Neuron (in vitro differentiated cells): ENCODE measurements around the gene CCDC177.

Experiments
- H2AFZ ChIP-seq: one replicate; pipeline ENCODE4 v1.6.1; 2013; ENCODE audit warnings: low read depth, mild to moderate bottlenecking, inconsistent platforms, low read length, moderate library complexity
- H3K27me3 ChIP-seq: one replicate; pipeline ENCODE4 v1.6.1; 2013; ENCODE audit warnings: low read length; ENCODE audit not compliant: insufficient read depth
- H3K36me3 ChIP-seq: one replicate; pipeline ENCODE4 v1.6.1; 2013; ENCODE audit warnings: low read length; ENCODE audit not compliant: insufficient read depth
- H3K4me1 ChIP-seq: one replicate; pipeline ENCODE4 v1.6.1; 2013; ENCODE audit warnings: low read length; ENCODE audit not compliant: insufficient read depth
- H3K4me3 ChIP-seq: 2 replicates; pipeline ENCODE4 v1.5.1; 2013; ENCODE audit warnings: mild to moderate bottlenecking, low read length, moderate library complexity
- H3K9me3 ChIP-seq: one replicate; pipeline ENCODE4 v1.6.1; 2013; ENCODE audit warnings: low read length

The CCDC177 gene

DNA sequence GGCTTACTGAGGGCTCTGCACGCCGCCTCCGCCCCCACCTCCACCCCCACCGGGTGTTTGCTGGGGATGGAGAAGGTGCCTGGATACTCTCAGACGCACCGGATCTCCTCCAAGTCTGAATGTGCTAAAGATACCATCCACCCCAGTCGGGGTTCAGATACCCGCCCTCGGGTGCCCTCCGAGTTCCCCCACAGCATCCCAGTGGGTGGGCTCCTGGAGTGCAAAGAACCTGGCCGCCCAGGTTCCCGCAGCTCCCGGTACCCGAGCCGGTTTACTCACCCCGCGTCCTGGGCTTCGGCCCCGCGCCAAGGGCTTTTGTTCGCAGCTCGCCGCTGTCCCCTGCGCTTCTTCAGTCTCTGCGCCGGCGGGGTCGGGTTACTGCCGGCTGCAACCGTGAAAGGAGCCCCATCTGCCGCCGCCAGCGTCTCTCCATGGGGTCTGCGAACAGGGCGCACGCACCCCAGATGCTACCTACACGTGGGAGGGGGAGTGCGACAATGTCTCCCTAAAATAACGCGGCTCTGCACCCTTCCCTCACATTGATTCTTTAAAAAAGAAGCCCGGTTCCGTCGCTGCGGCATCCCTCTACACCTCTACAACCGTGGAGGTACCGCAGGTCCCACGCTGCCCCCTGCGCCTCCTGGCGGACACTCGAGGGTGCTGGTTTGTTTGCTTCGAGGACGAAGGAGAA lies at the start of gene CCDC177:
Gene CCDC177 (minus strand): TSS at position 609 of the 691 bp plus-strand sequence. CDS start 1,249 bp downstream, outside the sequence.
- Histone ChIP-seq H3K9me3 (peaks cover 17% of the 10 kb centered on the region), H3K4me3 (peak within 1 kb of the TSS; percentile 82)

DNA sequence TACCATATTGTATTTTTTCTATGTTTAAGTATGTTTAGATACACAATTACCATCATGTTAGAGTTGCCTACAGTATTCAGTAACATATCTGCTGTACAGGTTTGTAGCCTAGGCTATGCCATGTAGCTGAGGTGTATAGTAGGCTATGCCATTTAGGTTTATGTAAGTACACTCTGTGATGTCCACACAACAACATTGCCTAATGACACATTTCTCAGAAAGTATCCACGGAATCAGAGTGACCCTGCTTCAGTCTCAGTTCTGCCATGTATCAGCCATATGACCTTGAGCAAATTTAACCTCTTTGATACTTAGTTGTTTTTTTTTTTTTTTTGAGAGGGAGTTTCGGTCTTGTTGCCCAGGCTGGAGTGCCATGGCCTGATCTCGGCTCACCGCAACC lies 49.5 kb upstream of the CCDC177 start:
- H3K4me3 ChIP-seq = no peak overlapping the region
- no peaks in the 10 kb centered on the region for H3K9me3 ChIP-seq
- H3K4me1 ChIP-seq = peaks cover 2% of the 10 kb centered on the region
- H2AFZ ChIP-seq = no peak overlapping the region
- no peaks in the 10 kb centered on the region for H3K27me3 ChIP-seq
- no peaks in the 10 kb centered on the region for H3K36me3 ChIP-seq

More for the DNA sequence above, at the start of gene CCDC177:
- Histone ChIP-seq H3K4me1 (peaks cover 12% of the 10 kb centered on the region), H2AFZ (peak within 1 kb of the TSS; percentile 80), H3K27me3 (no peaks in the 10 kb centered on the region), H3K36me3 (peaks cover 31% of the 10 kb centered on the region)

DNA sequence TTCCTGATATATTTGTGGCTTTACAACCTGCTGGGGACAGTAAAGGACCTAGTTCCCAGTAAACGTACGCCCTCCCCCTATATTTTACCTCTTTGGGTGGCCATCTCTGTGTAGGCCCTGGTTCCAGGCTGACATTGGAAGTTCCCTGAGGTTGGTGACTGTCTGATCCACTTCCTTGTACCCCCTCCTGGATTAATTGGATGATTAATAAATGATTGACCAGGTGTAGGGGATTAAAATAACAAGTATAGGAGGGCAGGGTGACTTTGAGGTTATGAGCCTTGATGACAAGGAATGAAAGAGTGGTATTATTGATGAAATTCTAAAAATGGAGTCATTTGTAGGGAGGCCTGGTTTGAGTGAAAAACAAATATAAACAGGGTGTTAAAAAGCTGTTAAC lies 46.3 kb upstream of the CCDC177 start:
- H3K9me3 ChIP-seq = no peaks in the 10 kb centered on the region
- no peak overlapping the region for H3K4me3 ChIP-seq
- no peak overlapping the region for H2AFZ ChIP-seq
- no peaks in the 10 kb centered on the region for H3K27me3 ChIP-seq
- H3K36me3 ChIP-seq = no peaks in the 10 kb centered on the region
- peaks cover 7% of the 10 kb centered on the region for H3K4me1 ChIP-seq

DNA sequence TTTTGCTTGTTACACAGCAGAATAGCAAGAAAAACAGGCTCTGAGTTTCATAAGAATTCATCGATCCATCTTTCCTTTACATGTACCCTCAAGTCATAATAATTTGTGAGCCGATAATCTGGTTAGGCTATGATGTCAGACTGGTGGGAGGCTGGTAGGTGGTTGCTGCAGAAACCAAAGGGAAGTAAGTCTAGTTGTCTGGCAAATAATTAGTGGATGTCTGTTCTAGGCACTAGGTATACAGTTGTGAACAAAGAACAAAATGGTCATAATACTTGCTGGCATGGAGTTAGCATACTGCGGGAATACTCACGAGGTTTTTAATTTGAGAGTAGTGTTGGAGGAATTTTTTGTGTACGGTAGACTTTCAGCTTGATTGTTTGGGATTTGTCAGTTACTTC lies 45.5 kb upstream of the CCDC177 start:
- Histone ChIP-seq H3K9me3 (no peaks in the 10 kb centered on the region), H3K27me3 (no peaks in the 10 kb centered on the region), H3K4me3 (no peak overlapping the region), H3K36me3 (no peaks in the 10 kb centered on the region), H2AFZ (no peak overlapping the region), H3K4me1 (peaks cover 7% of the 10 kb centered on the region)

DNA sequence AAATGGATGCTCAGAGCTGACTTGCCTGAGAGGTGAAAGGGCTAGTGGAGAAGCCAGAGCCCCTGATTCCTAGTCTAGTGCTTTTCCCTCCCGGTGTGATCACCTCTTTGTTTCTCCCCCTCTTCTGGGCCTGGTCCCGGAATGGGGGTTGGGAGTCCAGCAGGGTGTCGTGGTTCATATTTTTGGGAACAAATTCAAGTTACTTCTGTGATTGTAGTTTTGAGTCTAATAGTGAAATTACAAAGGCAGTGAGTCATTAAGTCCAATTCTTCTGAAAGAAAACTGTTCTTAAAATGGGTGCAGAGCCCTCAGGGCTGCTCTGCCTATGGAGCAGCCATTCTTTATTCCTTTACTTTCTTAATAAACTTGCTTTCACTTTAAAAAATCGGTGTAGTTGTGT lies 44.3 kb upstream of the CCDC177 start:
- Histone ChIP-seq H3K4me1 (peaks cover 10% of the 10 kb centered on the region), H2AFZ (no peak overlapping the region), H3K9me3 (no peaks in the 10 kb centered on the region), H3K36me3 (no peaks in the 10 kb centered on the region), H3K4me3 (no peak overlapping the region), H3K27me3 (no peaks in the 10 kb centered on the region)

DNA sequence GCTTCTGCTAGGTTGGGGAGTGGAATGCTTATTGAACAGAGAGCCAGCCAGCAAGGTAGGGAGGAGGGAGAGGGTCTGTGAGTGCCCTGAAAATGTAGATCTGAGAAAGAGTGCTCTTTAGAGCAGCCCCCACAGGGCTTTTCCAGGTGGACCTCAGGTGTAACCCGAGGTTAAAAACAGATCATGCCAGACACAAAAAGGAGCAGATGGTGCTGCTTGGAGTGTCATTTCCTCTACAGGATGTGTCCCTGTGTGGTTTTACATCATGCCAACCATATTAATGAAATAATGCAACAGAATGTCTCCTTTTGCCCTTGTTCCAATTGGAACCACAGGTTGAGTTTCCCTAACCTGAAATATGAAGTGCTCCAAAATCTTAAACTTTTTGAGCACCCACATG lies 43.1 kb upstream of the CCDC177 start:
- H3K9me3 ChIP-seq = no peaks in the 10 kb centered on the region

DNA sequence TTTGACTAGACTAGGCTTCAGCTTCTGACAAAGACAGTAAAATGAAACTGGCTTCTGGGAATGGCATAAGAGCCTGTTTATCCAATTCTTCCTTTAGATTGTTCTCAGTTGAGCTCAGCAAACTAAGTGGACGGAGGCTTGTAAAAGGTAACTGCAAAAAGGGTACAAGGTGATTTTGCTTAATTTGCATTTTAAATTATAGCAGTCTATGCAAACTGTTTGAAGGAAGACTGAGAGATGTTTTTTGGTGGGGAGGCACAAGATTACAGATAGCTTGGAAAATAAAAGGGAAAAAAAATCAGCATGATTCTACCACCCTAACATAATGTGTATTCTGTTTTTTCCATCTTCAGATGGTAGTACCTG lies 41.7 kb upstream of the CCDC177 start:
- Histone ChIP-seq H2AFZ (no peak overlapping the region), H3K4me3 (no peak overlapping the region), H3K9me3 (no peaks in the 10 kb centered on the region), H3K36me3 (no peaks in the 10 kb centered on the region), H3K27me3 (no peaks in the 10 kb centered on the region), H3K4me1 (peaks cover 23% of the 10 kb centered on the region)

More for the DNA sequence above, 43.1 kb upstream of the CCDC177 start:
- peaks cover 21% of the 10 kb centered on the region for H3K4me1 ChIP-seq
- no peaks in the 10 kb centered on the region for H3K27me3 ChIP-seq
- no peaks in the 10 kb centered on the region for H3K36me3 ChIP-seq
- H3K4me3 ChIP-seq = no peak overlapping the region
- no peak overlapping the region for H2AFZ ChIP-seq

DNA sequence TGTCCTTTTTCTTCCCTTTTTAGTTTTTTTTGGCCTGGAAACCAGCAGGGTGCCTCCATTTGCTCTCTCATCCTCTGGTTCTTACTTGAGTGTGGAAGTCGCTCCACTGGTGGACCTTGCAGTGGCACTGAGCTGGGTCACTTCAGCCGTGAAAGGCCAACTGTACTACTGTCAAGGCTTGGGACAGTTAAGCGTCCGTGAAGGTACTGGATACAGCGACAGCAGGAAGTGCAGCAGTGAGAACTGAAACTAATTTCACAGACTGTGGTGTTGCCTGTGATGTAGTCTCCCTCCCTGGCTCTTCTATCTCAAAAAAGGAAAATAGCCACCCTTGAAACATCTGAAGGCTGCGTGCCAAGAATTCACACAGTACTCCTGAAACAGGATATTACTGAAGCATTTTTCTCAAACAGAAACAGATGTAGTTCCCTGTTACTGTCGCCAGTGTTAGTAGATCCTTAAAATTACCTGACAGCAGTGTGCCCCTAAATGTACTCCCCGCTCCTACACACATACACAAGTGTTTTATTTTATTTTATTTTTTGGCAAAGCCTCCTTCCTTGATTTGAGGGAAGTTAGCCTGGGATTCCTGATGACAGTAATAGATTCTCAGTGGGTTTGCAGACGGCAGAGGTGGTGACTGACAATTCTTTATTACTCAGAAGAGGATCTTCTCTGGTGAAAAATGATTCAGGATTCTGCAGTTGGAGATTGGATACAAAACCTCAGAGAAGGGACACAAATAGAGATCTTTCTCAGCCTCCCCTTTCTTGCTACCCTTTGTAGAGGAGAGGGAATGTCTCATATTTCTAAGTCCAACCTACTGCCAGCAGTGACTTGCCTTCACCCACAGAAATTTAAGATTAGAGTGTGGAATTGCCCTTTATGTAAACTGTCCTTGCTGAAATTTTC lies 41.1 kb upstream of the CCDC177 start:
- H3K4me3 ChIP-seq = no peak overlapping the region
- no peak overlapping the region for H2AFZ ChIP-seq
- peaks cover 26% of the 10 kb centered on the region for H3K4me1 ChIP-seq
- no peaks in the 10 kb centered on the region for H3K36me3 ChIP-seq
- H3K27me3 ChIP-seq = no peaks in the 10 kb centered on the region
- no peaks in the 10 kb centered on the region for H3K9me3 ChIP-seq

DNA sequence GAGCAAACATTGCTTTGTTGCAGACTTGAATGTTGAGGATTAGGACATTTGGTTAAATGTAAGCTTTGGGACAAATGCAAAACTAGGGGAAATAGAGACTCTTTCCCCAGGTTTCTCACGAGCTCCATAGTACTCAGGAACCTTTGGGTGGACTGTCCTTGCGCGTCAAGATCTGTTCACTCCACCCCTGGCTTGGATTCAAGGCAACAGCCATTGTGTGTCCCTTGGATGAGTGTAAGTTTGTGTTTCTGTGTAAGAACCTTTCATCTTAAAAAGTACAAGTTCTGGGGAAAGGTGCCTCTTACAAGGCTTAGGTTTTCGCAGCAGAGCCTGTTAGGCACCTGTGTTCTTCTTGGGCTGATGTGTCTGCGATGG lies 40.4 kb upstream of the CCDC177 start:
- H3K4me1 ChIP-seq = peaks cover 33% of the 10 kb centered on the region
- H2AFZ ChIP-seq = no peak overlapping the region
- no peak overlapping the region for H3K4me3 ChIP-seq
- H3K27me3 ChIP-seq = no peaks in the 10 kb centered on the region
- H3K36me3 ChIP-seq = no peaks in the 10 kb centered on the region
- no peaks in the 10 kb centered on the region for H3K9me3 ChIP-seq

DNA sequence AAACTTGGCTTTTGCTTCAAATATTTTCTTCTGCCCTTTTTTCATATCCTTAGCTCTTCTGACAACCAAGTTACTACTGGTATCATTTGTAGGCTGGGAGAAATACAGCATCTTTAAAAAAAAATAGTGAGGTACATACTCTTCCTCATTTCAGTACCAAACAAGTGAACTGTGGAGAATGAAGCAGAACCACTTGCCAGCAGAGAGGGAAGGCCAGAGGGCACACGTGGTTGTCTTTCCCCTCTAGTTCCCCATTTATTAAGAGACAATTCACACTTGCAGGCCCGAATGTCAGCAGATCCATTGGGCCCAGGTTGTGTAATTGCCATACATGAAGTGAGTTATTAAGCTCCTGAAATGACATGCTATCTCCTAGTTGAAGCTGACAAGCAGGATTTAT lies 39.9 kb upstream of the CCDC177 start:
- Histone ChIP-seq H3K4me3 (no peak overlapping the region), H3K27me3 (no peaks in the 10 kb centered on the region), H3K4me1 (peaks cover 35% of the 10 kb centered on the region)

DNA sequence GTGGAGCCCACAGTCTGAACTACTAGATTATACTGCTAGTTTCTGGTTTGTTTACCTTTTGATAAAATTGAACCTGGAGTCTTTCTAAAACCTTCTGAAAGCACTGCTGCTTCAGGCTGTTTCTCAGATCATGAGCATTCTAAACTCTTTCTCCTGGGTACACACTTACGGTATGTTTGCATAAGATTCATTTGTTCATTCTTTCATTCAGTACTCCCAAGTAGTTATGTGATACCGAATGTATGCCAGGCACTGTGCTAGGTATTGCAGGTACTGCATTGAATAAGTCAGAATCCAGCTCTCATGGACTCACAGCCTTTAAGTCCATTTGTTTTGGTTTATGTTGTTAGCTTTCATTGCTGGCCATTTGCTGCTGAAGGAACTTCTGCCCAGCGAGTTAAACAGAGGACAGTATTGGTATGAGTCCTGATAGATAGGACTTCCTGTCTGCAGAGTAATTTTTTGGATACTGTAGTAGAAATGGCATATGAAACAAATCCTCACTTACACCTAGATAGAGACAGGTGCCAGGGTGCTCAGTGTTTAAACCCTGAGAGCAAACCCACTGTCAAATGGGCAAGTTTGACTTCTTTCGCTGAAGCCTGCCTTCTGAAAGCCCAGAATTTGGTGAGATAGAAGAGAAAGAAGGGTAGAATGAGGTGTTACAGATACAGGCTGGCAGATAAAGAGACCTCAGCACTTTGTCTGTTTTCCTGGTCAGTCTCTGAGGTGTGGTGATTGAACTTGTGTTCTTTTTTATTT lies 38.8 kb upstream of the CCDC177 start:
- peaks cover 35% of the 10 kb centered on the region for H3K4me1 ChIP-seq
- no peaks in the 10 kb centered on the region for H3K27me3 ChIP-seq
- no peak overlapping the region for H2AFZ ChIP-seq
- peak overlapping the region; percentile 90 for H3K4me3 ChIP-seq
- H3K9me3 ChIP-seq = no peaks in the 10 kb centered on the region
- no peaks in the 10 kb centered on the region for H3K36me3 ChIP-seq

More for the DNA sequence above, 39.9 kb upstream of the CCDC177 start:
- no peaks in the 10 kb centered on the region for H3K36me3 ChIP-seq
- H2AFZ ChIP-seq = no peak overlapping the region
- H3K9me3 ChIP-seq = no peaks in the 10 kb centered on the region

DNA sequence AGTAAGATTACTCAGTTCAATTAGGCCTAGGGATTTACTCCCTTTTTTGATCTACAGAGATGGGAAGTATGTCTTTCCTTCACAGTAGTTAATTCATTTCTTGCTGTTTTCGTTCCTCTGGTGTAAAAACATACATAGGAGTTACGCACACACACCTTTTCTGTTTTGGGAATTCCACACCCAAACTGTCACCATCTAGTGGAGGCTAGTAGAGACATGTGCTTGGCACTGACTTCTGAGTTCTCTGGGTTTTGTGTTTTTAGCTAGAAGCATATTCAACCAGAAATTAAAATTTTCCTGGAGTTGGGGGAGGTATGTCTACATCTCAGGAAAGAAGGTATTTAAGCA lies 38.1 kb upstream of the CCDC177 start:
- no peaks in the 10 kb centered on the region for H3K9me3 ChIP-seq
- H3K27me3 ChIP-seq = no peaks in the 10 kb centered on the region
- H3K4me1 ChIP-seq = peaks cover 35% of the 10 kb centered on the region
- H3K4me3 ChIP-seq = peak overlapping the region; percentile 90
- H2AFZ ChIP-seq = no peak overlapping the region
- no peaks in the 10 kb centered on the region for H3K36me3 ChIP-seq
